K562 (cell line): Measurements from ENCODE around the gene MERTK.

Experiments
- CBX8 ChIP-seq: fragments of 200-600 bp; sonication (generic); IDR thresholded peaks from 2 replicates; pipeline ENCODE4 v1.6.1; 2012; ENCODE audit warnings: borderline replicate concordance, mixed run types, low read depth, mild to moderate bottlenecking, moderate library complexity, mixed read lengths, low read length, control low read depth, inconsistent platforms; ENCODE audit not compliant: poor library complexity, severe bottlenecking; ENCODE audit errors: extremely low read depth
- CTBP1 ChIP-seq: fragments of 450-650 bp; IDR thresholded peaks from 2 replicates; pipeline ENCODE4 v1.6.1; 2016; ENCODE audit warnings: borderline replicate concordance
- KLF13 ChIP-seq: fragments of 450-650 bp; IDR thresholded peaks from 2 replicates; pipeline ENCODE4 v1.6.1; 2016; ENCODE audit warnings: missing genetic modification characterization, low read depth, mild to moderate bottlenecking, missing compliant biosample characterization, moderate library complexity, borderline replicate concordance
- NONO ChIP-seq, 2 experiments: fragments of 200-400 bp in 1 of 2; fragments of 450-650 bp in 1 of 2; formaldehyde crosslinking in 1 of 2; IDR thresholded peaks; 2 replicates each; pipeline ENCODE4 v1.6.1; 2017; ENCODE audit warnings: low read depth in 2 of 2, mild to moderate bottlenecking in 2 of 2, moderate library complexity in 2 of 2, low read length in 1 of 2
- POLR2AphosphoS5 ChIP-seq: IDR thresholded peaks from 2 replicates; pipeline ENCODE4 v1.6.1; 2011; ENCODE audit warnings: mild to moderate bottlenecking, low read depth, low read length, moderate library complexity; ENCODE audit not compliant: control insufficient read depth, insufficient read depth
- ZFX ChIP-seq: sonication (generic); formaldehyde crosslinking; IDR thresholded peaks from 2 replicates; pipeline ENCODE4 v1.8.0; 2022; ENCODE audit warnings: mild to moderate bottlenecking, missing genetic modification reagents, moderate library complexity
- TF ChIP-seq, protein P1 (sequence below), 3 experiments: IDR thresholded peaks in 2 of 3; conservative IDR thresholded peaks in 1 of 3; 2 replicates each; pipeline ENCODE4 v1.5.1; 2011 to 2012; ENCODE audit warnings: low read length in 3 of 3, mild to moderate bottlenecking in 3 of 3, control low read depth in 2 of 3, improper control_type of control experiment in 1 of 3, inconsistent platforms in 1 of 3, low read depth in 1 of 3, mixed read lengths in 1 of 3, moderate library complexity in 1 of 3; ENCODE audit not compliant: insufficient read depth in 2 of 3

DNA sequence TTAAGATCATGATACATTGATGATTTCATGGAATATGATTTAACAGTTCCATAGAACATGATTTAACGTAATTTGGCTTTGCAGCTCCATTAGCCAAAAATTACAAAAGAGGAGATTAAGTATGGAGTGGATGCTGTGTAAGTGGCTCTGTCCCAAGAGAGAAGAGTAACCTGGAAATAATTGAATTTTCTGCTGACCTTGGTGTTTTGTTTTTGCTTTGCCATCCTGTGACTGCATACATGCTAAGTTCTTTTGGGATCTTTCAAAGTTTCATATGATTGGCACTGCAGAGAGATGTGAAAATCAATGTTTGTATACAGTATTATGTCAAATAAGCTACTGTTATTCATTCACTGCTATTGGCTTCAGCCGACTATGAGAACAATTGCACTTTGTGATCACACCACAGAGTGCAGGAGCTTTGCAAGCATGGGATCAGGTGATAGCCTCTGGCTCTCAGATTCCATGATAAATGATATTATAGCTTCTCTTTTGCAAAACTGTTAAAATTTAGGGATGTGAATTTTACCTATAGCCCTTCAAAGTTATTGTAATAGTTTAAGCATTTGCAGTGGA is 110.6 kb downstream of the MERTK start:
- TF ChIP-seq ZFX (CRISPR knock-in tag) (no peak), NONO (IDR thresholded peaks at IDR 0.05; ENCODE audit: low read depth in 2 of 2, low read length in 1 of 2) (no peak), CBX8 (no peak), KLF13 (tag) (no peak), CTBP1 (no peak), POLR2AphosphoS5 (no peak)
- TF ChIP-seq, protein P1, sequence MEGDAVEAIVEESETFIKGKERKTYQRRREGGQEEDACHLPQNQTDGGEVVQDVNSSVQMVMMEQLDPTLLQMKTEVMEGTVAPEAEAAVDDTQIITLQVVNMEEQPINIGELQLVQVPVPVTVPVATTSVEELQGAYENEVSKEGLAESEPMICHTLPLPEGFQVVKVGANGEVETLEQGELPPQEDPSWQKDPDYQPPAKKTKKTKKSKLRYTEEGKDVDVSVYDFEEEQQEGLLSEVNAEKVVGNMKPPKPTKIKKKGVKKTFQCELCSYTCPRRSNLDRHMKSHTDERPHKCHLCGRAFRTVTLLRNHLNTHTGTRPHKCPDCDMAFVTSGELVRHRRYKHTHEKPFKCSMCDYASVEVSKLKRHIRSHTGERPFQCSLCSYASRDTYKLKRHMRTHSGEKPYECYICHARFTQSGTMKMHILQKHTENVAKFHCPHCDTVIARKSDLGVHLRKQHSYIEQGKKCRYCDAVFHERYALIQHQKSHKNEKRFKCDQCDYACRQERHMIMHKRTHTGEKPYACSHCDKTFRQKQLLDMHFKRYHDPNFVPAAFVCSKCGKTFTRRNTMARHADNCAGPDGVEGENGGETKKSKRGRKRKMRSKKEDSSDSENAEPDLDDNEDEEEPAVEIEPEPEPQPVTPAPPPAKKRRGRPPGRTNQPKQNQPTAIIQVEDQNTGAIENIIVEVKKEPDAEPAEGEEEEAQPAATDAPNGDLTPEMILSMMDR (IDR thresholded peaks at IDR 0.05 in 2 of 3, conservative IDR thresholded peaks at IDR 0.05 in 1 of 3; ENCODE audit: insufficient read depth in 2 of 3, low read depth in 1 of 3, low read length in 3 of 3) = no peak
